ENCODE data around the gene CAV2. TPM values are rescaled to one million over a fixed set of nuclear protein-coding genes. Genes with fewer than 3 reads are reported as not detected.

The CAV2 gene
- total RNA-seq, 2 experiments from 2014 or later: not detected

- no peak for DNase-seq
- ChIA-PET CTCF (interaction anchor here (1.7 kb wide), 1 partner anchor 25 kb away, joined by 5 read pairs; no protein-coding TSS in a partner anchor), POLR2A (no interaction called here)
Observed at GRCh38 chr7:116551692-116552091, 52.2 kb downstream of the CAV2 start.

GRCh38 chr7:116552602-116553001, 53.1 kb downstream of the CAV2 start:
- no peak for DNase-seq
- ATAC-seq: no peak

More at GRCh38 chr7:116551692-116552091, 52.2 kb downstream of the CAV2 start:
- Mint-ChIP-seq H3K36me3 (ENCODE audit: low read depth) (no peaks in the 10 kb centered on the region), H3K9me3 (ENCODE audit: low read depth) (no peaks in the 10 kb centered on the region), H3K4me3 (no peak overlapping the region), H3K4me1 (no peaks in the 10 kb centered on the region), H3K27ac (no peak overlapping the region), H3K27me3 (peaks cover 17% of the 10 kb centered on the region)
- intact Hi-C loops (cut with DNase I, micrococcal nuclease): no loop called here
- ATAC-seq: no peak

GRCh38 chr7:116553168-116553964, 53.8 kb downstream of the CAV2 start:
- CTCF ChIA-PET: interaction anchor here (0.8 to 0.9 kb wide), 2 partner anchors 11 to 37 kb away, joined by 3 read pairs; no protein-coding TSS in a partner anchor
- DNase-seq (no peak), ATAC-seq (no peak)
- Mint-ChIP-seq H3K27me3 (peaks cover 20% of the 10 kb centered on the region), H3K27ac (no peak overlapping the region), H3K4me1 (no peaks in the 10 kb centered on the region), H3K4me3 (no peak overlapping the region), H3K36me3 (ENCODE audit: low read depth) (no peaks in the 10 kb centered on the region), H3K9me3 (ENCODE audit: low read depth) (no peaks in the 10 kb centered on the region)
- intact Hi-C loops (cut with DNase I, micrococcal nuclease): no loop called here
- POLR2A ChIA-PET: no interaction called here

More at GRCh38 chr7:116552602-116553001, 53.1 kb downstream of the CAV2 start:
- Mint-ChIP-seq H3K4me3 (no peak overlapping the region), H3K36me3 (ENCODE audit: low read depth) (no peaks in the 10 kb centered on the region), H3K27me3 (peaks cover 18% of the 10 kb centered on the region), H3K4me1 (no peaks in the 10 kb centered on the region), H3K27ac (no peak overlapping the region), H3K9me3 (ENCODE audit: low read depth) (no peaks in the 10 kb centered on the region)
- ChIA-PET POLR2A (no interaction called here), CTCF (interaction anchor here (0.8 kb wide), 1 partner anchor 369 kb away, joined by 3 read pairs; no protein-coding TSS in a partner anchor)
- intact Hi-C loops (cut with DNase I, micrococcal nuclease): no loop called here

GRCh38 chr7:116554436-116554835, 54.9 kb downstream of the CAV2 start:
- Mint-ChIP-seq H3K27me3 (peaks cover 22% of the 10 kb centered on the region), H3K27ac (no peak overlapping the region), H3K4me1 (no peaks in the 10 kb centered on the region), H3K4me3 (no peak overlapping the region), H3K9me3 (ENCODE audit: low read depth) (no peaks in the 10 kb centered on the region), H3K36me3 (ENCODE audit: low read depth) (no peaks in the 10 kb centered on the region)
- ATAC-seq: no peak
- CTCF ChIA-PET: interaction anchor here (0.9 kb wide), 1 partner anchor 36 kb away, joined by 3 read pairs; no protein-coding TSS in a partner anchor
- POLR2A ChIA-PET: no interaction called here
- intact Hi-C loops (cut with DNase I, micrococcal nuclease): no loop called here
- no peak for DNase-seq

GRCh38 chr7:116554911-116555310, 55.4 kb downstream of the CAV2 start:
- intact Hi-C loops (cut with DNase I, micrococcal nuclease): no loop called here
- POLR2A ChIA-PET: no interaction called here
- no peaks in the 10 kb centered on the region for H3K36me3 Mint-ChIP-seq (ENCODE audit: low read depth)
- DNase-seq: no peak
- H3K27ac Mint-ChIP-seq: no peak overlapping the region
- peaks cover 25% of the 10 kb centered on the region for H3K27me3 Mint-ChIP-seq
- H3K4me1 Mint-ChIP-seq: no peaks in the 10 kb centered on the region
- no peak overlapping the region for H3K4me3 Mint-ChIP-seq
- CTCF ChIA-PET: no interaction called here
- H3K9me3 Mint-ChIP-seq (ENCODE audit: low read depth): no peaks in the 10 kb centered on the region
- ATAC-seq: no peak

GRCh38 chr7:116557066-116557585, 57.6 kb downstream of the CAV2 start:
- intact Hi-C loops (cut with DNase I, micrococcal nuclease): no loop called here
- no peak for DNase-seq
- Mint-ChIP-seq H3K36me3 (ENCODE audit: low read depth) (no peaks in the 10 kb centered on the region), H3K4me3 (no peak overlapping the region), H3K9me3 (ENCODE audit: low read depth) (no peaks in the 10 kb centered on the region), H3K27me3 (peaks cover 39% of the 10 kb centered on the region), H3K27ac (no peak overlapping the region), H3K4me1 (no peaks in the 10 kb centered on the region)
- ATAC-seq: no peak
- POLR2A ChIA-PET: no interaction called here
- CTCF ChIA-PET: no interaction called here

GRCh38 chr7:116557901-116558300, 58.4 kb downstream of the CAV2 start:
- CTCF ChIA-PET: interaction anchor here (0.9 to 1.0 kb wide), 2 partner anchors 32 to 189 kb away, joined by 3 read pairs; no protein-coding TSS in a partner anchor
- intact Hi-C loops (cut with DNase I, micrococcal nuclease): no loop called here

More at GRCh38 chr7:116557901-116558300, 58.4 kb downstream of the CAV2 start:
- Mint-ChIP-seq H3K36me3 (ENCODE audit: low read depth) (no peaks in the 10 kb centered on the region), H3K4me3 (no peak overlapping the region), H3K27me3 (peaks cover 34% of the 10 kb centered on the region), H3K4me1 (no peaks in the 10 kb centered on the region), H3K9me3 (ENCODE audit: low read depth) (no peaks in the 10 kb centered on the region), H3K27ac (no peak overlapping the region)
- no peak for DNase-seq
- ATAC-seq: no peak
- POLR2A ChIA-PET: no interaction called here

Other genes starting within 250 kb of the CAV2 start
- under 1 TPM; 0.25 TPM for gene CAV1, start 25.3 kb downstream of the CAV2 start, total RNA-seq
- under 1 TPM; 0.63 to 0.91 TPM for gene MET, start 172.5 kb downstream of the CAV2 start, total RNA-seq

Data from activated CD4-positive, alpha-beta T cell treated with anti-CD3 and anti-CD28 coated beads for 36 hours (primary cell).